GM12801 (cell line): ENCODE measurements around the gene ARHGEF10L.

Experiments used
- TF ChIP-seq, protein P1 (sequence below): IDR thresholded peaks from one replicate; pipeline ENCODE4 v1.5.1; 2011; ENCODE audit warnings: control low read depth; ENCODE audit not compliant: insufficient read length; ENCODE audit errors: extremely low read depth

The ARHGEF10L gene

DNA sequence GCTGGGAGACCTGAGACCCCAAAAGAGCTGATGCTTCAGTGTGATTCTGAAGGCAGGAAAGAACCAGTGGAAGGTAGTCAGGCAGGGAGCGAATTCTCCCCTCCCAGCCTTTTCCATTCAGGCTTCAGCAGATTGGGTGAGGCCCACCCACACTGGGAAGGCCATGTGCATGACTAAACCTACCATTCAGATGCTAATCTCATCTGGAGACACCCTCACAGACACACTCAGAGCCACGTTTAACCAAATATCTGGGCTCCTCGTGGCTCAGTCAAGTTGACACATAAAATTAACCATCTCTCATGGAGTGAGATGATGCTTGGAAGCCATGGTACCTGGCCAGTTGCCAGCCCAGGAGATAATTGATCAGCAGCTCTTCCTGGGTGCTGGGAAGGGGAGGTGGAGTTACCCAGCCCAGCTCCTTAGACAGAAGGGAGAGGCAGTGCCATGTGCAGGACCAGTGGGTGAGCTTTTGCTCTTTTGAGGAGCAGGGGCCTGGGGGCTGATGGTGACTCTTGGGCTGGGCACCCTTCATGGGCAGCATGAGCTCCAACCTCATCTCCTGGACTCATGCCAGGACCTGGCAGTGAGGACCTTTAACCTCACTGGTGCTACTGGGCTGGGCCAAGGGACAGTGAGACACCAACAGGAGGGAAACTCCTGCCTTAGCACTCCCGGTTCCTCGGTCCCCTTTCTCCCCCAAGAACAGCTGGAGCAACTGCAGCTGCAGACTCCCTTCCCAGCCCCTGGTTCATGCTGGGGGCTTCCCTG, 126.6 kb downstream of the ARHGEF10L start:
- TF ChIP-seq, protein P1, sequence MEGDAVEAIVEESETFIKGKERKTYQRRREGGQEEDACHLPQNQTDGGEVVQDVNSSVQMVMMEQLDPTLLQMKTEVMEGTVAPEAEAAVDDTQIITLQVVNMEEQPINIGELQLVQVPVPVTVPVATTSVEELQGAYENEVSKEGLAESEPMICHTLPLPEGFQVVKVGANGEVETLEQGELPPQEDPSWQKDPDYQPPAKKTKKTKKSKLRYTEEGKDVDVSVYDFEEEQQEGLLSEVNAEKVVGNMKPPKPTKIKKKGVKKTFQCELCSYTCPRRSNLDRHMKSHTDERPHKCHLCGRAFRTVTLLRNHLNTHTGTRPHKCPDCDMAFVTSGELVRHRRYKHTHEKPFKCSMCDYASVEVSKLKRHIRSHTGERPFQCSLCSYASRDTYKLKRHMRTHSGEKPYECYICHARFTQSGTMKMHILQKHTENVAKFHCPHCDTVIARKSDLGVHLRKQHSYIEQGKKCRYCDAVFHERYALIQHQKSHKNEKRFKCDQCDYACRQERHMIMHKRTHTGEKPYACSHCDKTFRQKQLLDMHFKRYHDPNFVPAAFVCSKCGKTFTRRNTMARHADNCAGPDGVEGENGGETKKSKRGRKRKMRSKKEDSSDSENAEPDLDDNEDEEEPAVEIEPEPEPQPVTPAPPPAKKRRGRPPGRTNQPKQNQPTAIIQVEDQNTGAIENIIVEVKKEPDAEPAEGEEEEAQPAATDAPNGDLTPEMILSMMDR: no peak

DNA sequence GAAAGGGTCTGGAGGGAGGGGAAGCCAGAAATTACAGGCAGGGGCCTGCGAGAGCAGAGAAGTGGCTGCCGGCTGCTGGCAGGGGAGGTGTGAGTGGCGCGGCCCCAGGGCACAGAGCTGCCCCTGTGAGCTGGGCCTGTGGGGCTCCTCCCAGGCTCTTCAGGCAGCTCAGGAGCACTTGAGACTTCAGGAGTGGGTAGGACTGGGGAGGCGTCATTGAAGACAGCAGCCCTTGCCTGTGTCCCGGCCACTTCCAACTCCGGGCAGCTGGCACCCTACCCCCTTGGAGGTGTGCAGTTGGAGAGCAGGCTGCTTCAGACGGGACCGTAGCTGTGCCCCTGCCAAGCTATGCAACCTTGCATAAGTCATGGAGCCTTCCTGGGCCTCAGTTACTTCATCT, 128.1 kb downstream of the ARHGEF10L start:
- TF ChIP-seq, protein P1: no peak

DNA sequence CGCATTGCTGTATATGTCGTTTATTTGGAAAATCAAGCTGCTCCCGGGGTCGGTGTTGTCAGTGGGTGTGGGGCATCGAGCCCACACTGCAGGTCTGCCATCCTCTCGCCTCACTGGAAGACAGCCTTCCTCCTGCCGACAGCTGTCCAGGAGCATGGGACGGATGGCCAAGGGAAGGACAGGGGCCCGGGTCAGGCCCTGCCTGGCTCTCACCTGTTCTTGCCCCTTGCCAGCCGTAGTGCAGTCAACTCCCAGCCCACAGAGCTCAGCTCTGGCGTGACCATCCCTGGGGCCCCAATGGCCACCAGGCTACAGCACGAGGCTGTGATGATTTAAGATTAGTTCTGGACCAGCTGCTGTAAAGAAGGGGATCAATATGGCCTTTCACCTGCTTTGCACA, 128.7 kb downstream of the ARHGEF10L start:
- TF ChIP-seq, protein P1: no peak

DNA sequence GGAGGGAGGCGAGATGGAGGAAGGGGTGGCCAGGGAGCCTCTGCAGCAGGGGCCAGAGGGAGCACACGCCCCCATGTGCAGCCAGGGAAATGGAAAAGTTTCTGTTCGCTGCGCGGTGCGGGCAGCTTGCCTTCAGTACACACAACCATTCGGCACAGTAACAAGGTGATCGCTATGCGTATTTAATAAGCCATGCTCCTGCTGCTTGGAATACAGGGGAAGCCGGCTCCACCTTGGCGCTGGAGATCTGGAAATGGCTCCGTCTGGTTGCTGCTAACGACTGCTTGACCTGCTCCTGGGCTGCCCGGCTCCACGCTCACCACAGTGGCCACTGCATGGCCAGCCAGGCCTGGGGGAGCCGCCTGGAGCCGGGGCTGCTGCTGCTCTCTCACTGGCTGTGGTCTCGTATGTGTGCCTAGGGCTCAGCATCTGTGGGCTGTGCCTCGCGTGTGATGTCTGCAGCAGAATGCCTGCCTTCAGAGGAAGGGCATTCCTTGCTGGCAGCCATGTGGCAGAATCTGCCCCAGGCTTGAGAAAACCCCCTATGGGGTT, 129.2 kb downstream of the ARHGEF10L start:
- TF ChIP-seq, protein P1: no peak

DNA sequence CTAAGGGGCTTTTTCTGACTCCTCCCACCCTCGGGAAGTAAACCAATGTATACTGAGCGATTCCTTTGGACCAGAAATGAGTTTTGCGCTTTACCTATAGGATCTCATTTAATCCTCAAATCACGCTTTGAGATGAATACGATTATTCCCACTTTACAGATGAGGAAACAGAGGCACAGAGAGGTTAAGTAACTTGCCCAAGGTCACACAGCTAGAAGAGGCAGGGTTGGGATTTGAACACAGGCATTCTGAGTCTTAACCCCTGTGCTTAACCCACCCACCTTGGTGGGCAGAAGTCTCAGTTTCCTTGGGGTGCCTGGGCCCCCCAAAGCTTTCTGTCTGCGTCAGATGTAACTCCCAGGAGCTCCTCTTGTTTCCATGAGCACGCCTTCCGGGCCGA, 129.8 kb downstream of the ARHGEF10L start:
- TF ChIP-seq, protein P1: no peak

DNA sequence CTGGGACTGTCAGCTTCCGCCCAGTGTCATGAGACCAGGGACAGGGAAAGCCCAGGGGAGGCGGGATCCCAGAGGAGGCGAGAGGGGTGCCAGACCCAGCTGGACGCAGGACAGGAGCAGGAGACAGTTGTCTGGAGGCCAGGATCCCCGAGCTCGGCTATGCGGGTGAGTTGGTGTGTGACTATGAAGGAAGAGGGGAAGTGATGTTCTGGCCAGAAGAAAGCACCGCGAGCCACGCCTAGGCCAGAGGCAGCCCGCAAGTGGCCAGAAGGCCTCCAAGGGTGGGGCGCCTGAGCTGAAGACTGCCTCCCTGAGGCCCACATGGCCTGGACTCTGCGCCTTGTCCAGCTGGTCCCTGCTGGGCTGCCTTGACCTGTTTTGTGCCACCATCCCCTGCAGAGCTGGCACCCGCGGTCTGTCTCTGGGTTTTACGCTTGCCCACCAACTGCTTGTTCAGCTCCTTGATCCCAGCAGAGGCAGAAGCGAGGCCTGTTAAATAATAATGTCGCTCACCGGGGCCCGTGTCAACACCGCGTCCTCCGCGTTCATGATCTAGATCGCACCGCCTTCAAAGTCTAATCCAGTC, 130.5 kb downstream of the ARHGEF10L start:
- TF ChIP-seq, protein P1: no peak

DNA sequence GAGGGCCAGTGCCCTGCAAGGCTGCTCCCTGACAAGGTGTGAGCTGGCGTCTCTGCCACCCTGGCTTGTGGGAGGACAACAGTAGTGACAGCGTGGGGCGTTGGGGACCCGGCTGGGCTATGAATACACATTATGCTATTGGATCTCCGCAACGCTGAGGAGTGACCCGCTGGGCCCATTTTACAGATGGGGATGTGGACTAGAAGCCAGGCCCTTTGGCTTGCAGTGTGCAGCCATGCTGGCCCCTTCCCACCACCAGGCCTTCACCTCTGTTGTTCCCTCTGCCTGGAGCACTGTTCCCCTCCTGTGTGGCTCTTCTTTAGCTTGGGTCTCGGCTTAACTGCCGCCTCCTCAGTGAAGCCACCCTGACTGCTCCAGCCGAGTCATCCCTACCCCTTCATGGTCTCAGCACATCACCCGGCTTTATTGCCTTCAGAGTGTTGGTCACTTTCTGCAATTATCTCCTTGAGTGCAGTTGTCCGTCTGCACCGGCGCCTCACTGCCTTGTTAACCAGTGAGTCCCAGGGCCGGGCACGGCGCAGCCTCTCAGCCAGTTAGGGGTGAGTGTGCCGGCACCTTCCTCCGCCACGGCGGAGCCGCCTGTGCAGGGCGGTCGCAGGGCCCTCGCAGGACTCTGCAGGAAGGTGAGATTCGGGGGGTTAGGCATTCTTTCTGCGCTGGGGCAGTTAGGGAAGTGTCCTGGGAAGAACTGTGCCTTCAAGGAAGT, 131.3 kb downstream of the ARHGEF10L start:
- TF ChIP-seq, protein P1: no peak
